Measurements from ENCODE around the gene ZFP37. TPM values are rescaled to one million over a fixed set of nuclear protein-coding genes. Genes with fewer than 3 reads are reported as not detected.
A peak's percentile ranks its signal among the peaks of the same experiment; 100 is the strongest.
"Not testable (repeated sequence)": the region's sequence is repeated elsewhere in the genome, so short reads cannot be mapped to it uniquely, and the experiment has no call there.

ZFP37 gene
- 1 to 10 TPM in 2 of 5 experiments, under 1 TPM in 3; 0.41 to 3.1 (median 0.96) TPM for total RNA-seq
- 1 to 10 TPM; 1.7 to 4.9 TPM for polyA plus RNA-seq
- 1.5 reads per million, percentile 4 among the genes with 10 or more reads in this experiment for total RNA-seq

DNA sequence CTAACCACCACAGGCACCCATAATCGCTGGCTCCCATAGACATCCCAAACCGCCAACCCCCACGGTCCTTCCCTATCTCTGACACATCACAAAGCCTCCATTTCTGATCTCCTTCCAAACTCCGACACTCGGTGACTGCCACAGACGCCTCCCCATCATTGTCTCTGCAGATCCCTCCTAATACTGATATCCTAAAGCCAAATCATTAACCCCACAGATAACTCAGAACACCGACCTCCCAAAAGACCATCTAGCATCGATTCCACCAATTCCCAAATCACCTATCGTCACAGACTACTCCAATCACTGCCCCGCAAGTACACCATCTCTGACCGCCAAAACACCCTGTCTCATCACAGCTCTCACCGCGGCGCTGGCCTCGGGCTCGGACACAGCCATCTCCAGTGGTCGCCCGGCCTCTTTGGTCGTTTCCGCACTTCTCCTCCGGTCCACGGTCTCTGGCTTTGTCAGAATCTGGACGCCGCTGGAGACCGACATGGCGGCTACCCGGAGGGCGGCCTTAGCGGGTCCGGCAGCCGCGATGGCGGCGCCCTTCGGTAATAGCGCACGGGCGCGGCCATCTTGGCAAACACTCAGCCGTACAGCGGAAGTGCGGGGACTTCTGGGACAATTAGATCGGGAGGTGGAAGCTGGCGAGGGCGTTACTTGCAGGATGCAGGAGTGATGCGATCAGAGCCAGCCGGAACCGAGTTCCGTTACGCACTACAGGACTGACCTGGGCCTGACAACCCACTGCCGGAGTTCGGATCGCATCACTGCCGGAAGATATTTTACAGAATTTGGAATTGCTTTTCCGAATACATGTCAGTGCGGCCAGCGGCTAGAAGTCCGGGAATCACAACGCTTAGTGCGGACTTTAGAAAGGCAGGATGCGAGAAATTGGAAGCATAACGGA lies at the start of gene ZFP37:
Gene ZFP37, minus strand, starts transcription at position 534 of the 916 bp plus-strand sequence. Its CDS starts 36 bp downstream, at position 498.
- Histone ChIP-seq H3K4me3 (ENCODE audit: low read length) (peak within 1 kb of the TSS; percentile 98), H3K36me3 (ENCODE audit: control insufficient read depth in 2 of 3, insufficient read depth in 3 of 3, low read length in 3 of 3) (peaks cover 0 to 3% (median 0%) of the 10 kb centered on the region in 3 experiments), H3K4me1 (ENCODE audit: control insufficient read depth in 2 of 2, insufficient read depth in 2 of 2, low read length in 2 of 2) (no peaks in the 10 kb centered on the region), H3K9me3 (ENCODE audit: control insufficient read depth in 2 of 3, low read length in 3 of 3) (peaks cover 0 to 64% (median 28%) of the 10 kb centered on the region in 3 experiments), H3K27me3 (ENCODE audit: control insufficient read depth in 2 of 2, insufficient read depth in 2 of 2, low read length in 2 of 2) (peaks cover 0 to 9% of the 10 kb centered on the region in 2 donors), H3K27ac (ENCODE audit: low read depth, low read length) (peak within 1 kb of the TSS; percentile 41)
- Mint-ChIP-seq H3K27me3 (peaks cover 0 to 20% (median 13%) of the 10 kb centered on the region in 5 donors), H3K4me1 (peaks cover 0 to 6% (median 0%) of the 10 kb centered on the region in 7 donors), H3K4me3 (no peak within 1 kb of the TSS), H3K36me3 (peaks cover 0 to 9% (median 4%) of the 10 kb centered on the region in 5 donors), H3K27ac (no peak within 1 kb of the TSS), H3K9me3 (peaks cover 0 to 19% (median 7%) of the 10 kb centered on the region in 11 donors)
- intact Hi-C loops (cut with micrococcal nuclease), result no loop called here
- ATAC-seq (peak; percentile 96), DNase-seq (peak; percentile 41 to 79 (median 56))
- ChIA-PET CTCF (no interaction called here), POLR2A (interaction anchor here (0.6 kb wide), 1 partner anchor 339 kb away, joined by 3 read pairs; the partner anchor contains the start of gene INIP)

DNA sequence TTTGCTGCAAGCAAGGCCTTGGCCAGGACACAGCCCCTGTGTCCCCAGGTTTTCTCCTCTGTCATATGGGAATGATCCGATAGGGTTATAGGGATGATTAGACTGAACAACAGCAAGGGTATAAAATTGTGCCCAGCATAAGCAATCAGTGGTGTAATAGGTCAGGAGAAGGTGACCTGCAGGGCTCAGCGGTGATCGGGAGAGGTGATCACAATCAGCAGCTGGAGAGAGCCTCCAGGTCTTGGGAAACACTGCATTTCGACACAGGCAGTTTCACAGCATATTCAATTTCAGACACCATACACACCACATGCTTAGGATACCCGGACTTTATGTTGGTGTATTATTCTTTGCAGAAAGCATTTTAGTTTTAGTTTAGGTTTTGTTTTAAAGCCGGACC lies 48.8 kb upstream of the ZFP37 start:
- H3K4me3 Mint-ChIP-seq; H3K36me3 Mint-ChIP-seq; intact Hi-C loops (cut with micrococcal nuclease); POLR2A ChIA-PET; DNase-seq; H3K36me3 ChIP-seq (ENCODE audit: control insufficient read depth in 2 of 3, insufficient read depth in 3 of 3, low read length in 3 of 3); CTCF ChIA-PET; H3K4me1 Mint-ChIP-seq; H3K9me3 Mint-ChIP-seq; H3K27ac Mint-ChIP-seq; H3K9me3 ChIP-seq (ENCODE audit: control insufficient read depth in 2 of 3, low read length in 3 of 3); H3K27me3 Mint-ChIP-seq; H3K27ac ChIP-seq (ENCODE audit: low read depth, low read length); H3K27me3 ChIP-seq (ENCODE audit: control insufficient read depth in 2 of 2, insufficient read depth in 2 of 2, low read length in 2 of 2); H3K4me3 ChIP-seq (ENCODE audit: low read length); H3K4me1 ChIP-seq (ENCODE audit: control insufficient read depth in 2 of 2, insufficient read depth in 2 of 2, low read length in 2 of 2); ATAC-seq: not testable (repeated sequence)

DNA sequence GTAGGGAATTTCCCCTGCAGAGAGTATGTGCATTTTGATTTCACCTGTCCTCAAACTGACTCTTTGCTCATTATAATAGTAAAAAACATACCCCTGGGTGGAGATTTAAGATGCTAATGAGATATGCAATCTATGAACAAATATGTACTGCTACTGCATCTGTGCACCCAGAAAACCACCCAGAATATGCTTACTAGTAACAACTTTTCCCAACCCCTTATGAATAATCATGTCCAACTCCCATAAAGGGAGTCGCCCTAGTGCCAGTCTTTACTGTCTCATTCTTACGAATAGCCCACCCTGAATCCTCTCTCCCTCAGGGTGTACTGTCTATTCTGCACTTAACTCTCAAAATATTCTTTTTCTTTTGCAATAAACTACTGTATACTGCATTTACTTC lies 39.0 kb upstream of the ZFP37 start:
- ChIA-PET POLR2A (no interaction called here), CTCF (interaction anchor here (0.6 kb wide), 1 partner anchor 36 kb away, joined by 4 read pairs; no protein-coding TSS in a partner anchor)
- Histone ChIP-seq H3K27ac (ENCODE audit: low read depth, low read length) (no peak overlapping the region), H3K27me3 (ENCODE audit: control insufficient read depth in 2 of 2, insufficient read depth in 2 of 2, low read length in 2 of 2) (peaks cover 4 to 6% of the 10 kb centered on the region in 2 donors), H3K36me3 (ENCODE audit: control insufficient read depth in 2 of 3, insufficient read depth in 3 of 3, low read length in 3 of 3) (no peaks in the 10 kb centered on the region), H3K4me1 (ENCODE audit: control insufficient read depth in 2 of 2, insufficient read depth in 2 of 2, low read length in 2 of 2) (no peaks in the 10 kb centered on the region), H3K4me3 (ENCODE audit: low read length) (no peak overlapping the region), H3K9me3 (ENCODE audit: control insufficient read depth in 2 of 3, low read length in 3 of 3) (peaks cover 0 to 7% (median 0%) of the 10 kb centered on the region in 3 experiments)
- Mint-ChIP-seq H3K4me1 (no peaks in the 10 kb centered on the region), H3K4me3 (no peak overlapping the region), H3K9me3 (peaks cover 0 to 40% (median 10%) of the 10 kb centered on the region in 11 donors), H3K27ac (no peak overlapping the region), H3K27me3 (peaks cover 7 to 90% (median 75%) of the 10 kb centered on the region in 5 donors), H3K36me3 (peaks cover 0 to 16% (median 0%) of the 10 kb centered on the region in 5 donors)
- intact Hi-C loops (cut with micrococcal nuclease), result no loop called here
- ATAC-seq, result no peak
- no peak for DNase-seq

DNA sequence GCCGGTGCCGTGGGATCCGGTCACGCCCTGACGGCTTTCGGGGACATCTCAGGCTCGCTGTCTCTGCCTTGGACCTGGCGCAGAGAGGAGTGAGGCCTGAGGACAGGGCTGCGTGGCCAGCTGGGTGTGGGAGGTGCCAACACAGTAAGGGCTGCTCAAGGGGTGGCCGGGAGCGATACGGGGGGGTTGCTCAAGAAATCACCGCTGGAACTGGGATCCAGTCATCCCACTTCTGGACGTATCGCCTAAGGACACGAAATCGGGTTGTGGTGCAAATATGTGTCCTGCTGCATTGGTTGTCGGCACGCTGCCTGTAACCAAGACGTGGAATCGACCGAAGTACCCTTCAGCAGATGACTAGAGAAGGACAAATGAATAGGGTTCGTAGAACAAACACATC lies 33.4 kb upstream of the ZFP37 start:
- H3K4me1 Mint-ChIP-seq; intact Hi-C loops (cut with micrococcal nuclease); H3K9me3 ChIP-seq (ENCODE audit: control insufficient read depth in 2 of 3, low read length in 3 of 3); ATAC-seq; POLR2A ChIA-PET; H3K4me1 ChIP-seq (ENCODE audit: control insufficient read depth in 2 of 2, insufficient read depth in 2 of 2, low read length in 2 of 2); H3K36me3 ChIP-seq (ENCODE audit: control insufficient read depth in 2 of 3, insufficient read depth in 3 of 3, low read length in 3 of 3); CTCF ChIA-PET; DNase-seq; H3K27ac ChIP-seq (ENCODE audit: low read depth, low read length); H3K4me3 ChIP-seq (ENCODE audit: low read length); H3K27me3 ChIP-seq (ENCODE audit: control insufficient read depth in 2 of 2, insufficient read depth in 2 of 2, low read length in 2 of 2): not testable (repeated sequence)
- Mint-ChIP-seq H3K27me3 (peaks cover 16 to 48% (median 44%) of the 10 kb centered on the region in 5 donors), H3K9me3 (peaks cover 0 to 40% (median 15%) of the 10 kb centered on the region in 11 donors), H3K27ac (peak overlapping the region in 1 of 9 donors; percentile 38), H3K36me3 (peaks cover 0 to 14% (median 4%) of the 10 kb centered on the region in 5 donors), H3K4me3 (peak overlapping the region in 1 of 10 donors; percentile 19)

DNA sequence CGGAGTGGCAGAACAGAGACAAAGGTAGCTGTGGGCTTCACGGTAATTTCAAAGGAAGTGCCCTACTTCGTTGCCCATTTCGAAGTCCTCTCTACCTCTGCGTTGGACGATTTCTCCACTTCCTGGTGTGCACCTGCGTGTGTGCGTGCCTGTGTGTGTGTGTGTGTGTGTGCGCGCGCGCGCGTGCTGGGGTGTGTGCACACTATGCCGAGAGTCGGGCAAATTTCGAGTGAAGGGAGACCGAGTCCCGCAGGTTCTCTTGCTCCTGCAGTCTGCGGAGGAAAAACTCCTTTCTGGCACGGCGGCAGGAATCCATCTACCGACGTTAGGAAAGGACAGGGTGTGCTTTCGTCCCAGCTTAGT lies 32.6 kb upstream of the ZFP37 start:
- peaks cover 0 to 14% (median 4%) of the 10 kb centered on the region in 5 donors for H3K36me3 Mint-ChIP-seq
- CTCF ChIA-PET; H3K27ac ChIP-seq (ENCODE audit: low read depth, low read length); H3K4me3 Mint-ChIP-seq; H3K9me3 ChIP-seq (ENCODE audit: control insufficient read depth in 2 of 3, low read length in 3 of 3); H3K36me3 ChIP-seq (ENCODE audit: control insufficient read depth in 2 of 3, insufficient read depth in 3 of 3, low read length in 3 of 3); H3K4me3 ChIP-seq (ENCODE audit: low read length); intact Hi-C loops (cut with micrococcal nuclease); H3K4me1 Mint-ChIP-seq; DNase-seq; H3K27ac Mint-ChIP-seq; H3K4me1 ChIP-seq (ENCODE audit: control insufficient read depth in 2 of 2, insufficient read depth in 2 of 2, low read length in 2 of 2); H3K27me3 ChIP-seq (ENCODE audit: control insufficient read depth in 2 of 2, insufficient read depth in 2 of 2, low read length in 2 of 2); POLR2A ChIA-PET; ATAC-seq: not testable (repeated sequence)
- H3K27me3 Mint-ChIP-seq, result peaks cover 16 to 42% (median 40%) of the 10 kb centered on the region in 5 donors
- peaks cover 0 to 37% (median 15%) of the 10 kb centered on the region in 11 donors for H3K9me3 Mint-ChIP-seq

DNA sequence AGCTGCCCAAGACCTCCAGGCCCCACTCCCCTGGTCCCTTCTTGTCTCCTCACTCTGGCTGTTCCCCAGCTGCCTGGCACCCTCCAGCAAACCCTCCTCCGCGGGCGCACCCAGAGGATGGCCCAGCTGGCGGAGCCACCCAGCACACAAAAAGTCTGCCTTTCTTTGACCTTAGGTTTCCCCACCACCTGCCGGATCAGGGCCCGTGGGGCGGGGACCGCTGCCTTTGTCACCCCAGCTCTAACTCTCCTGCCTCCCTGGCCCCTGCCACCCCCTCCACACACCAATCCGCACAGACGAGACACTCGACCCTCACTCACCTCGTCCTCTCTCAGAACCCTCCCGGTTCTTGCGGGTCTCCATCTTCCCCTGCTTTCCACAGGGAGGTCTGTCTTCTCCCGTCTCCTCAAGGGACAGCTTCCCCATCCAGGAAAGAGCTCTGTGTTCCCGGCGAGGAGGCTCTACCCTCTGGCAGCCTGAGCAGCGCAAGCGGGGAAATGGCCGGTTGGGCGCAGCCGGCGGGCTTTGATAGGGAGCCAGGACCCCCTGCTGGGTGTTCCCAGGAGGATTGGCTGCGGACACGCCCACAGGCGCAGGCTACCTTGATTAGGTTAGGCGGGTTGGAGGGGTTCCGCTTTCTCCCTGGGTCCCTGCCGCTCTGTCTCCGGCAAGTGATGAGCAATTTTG lies 32.1 kb upstream of the ZFP37 start:
- CTCF ChIA-PET; H3K27ac ChIP-seq (ENCODE audit: low read depth, low read length); H3K36me3 ChIP-seq (ENCODE audit: control insufficient read depth in 2 of 3, insufficient read depth in 3 of 3, low read length in 3 of 3); H3K9me3 ChIP-seq (ENCODE audit: control insufficient read depth in 2 of 3, low read length in 3 of 3); DNase-seq; H3K4me3 Mint-ChIP-seq; H3K4me1 ChIP-seq (ENCODE audit: control insufficient read depth in 2 of 2, insufficient read depth in 2 of 2, low read length in 2 of 2); ATAC-seq; intact Hi-C loops (cut with micrococcal nuclease); H3K4me3 ChIP-seq (ENCODE audit: low read length); H3K27me3 ChIP-seq (ENCODE audit: control insufficient read depth in 2 of 2, insufficient read depth in 2 of 2, low read length in 2 of 2); POLR2A ChIA-PET; H3K4me1 Mint-ChIP-seq: not testable (repeated sequence)
- Mint-ChIP-seq H3K27me3 (peaks cover 16 to 37% (median 35%) of the 10 kb centered on the region in 5 donors), H3K9me3 (peaks cover 0 to 34% (median 15%) of the 10 kb centered on the region in 11 donors), H3K27ac (peak overlapping the region in 1 of 9 donors; percentile 38), H3K36me3 (peaks cover 0 to 14% (median 4%) of the 10 kb centered on the region in 5 donors)
